Measurements from ENCODE around the gene YTHDC2.
"Not testable (repeated sequence)": the region's sequence is repeated elsewhere in the genome, so short reads cannot be mapped to it uniquely, and the experiment has no call there.

The YTHDC2 gene

DNA sequence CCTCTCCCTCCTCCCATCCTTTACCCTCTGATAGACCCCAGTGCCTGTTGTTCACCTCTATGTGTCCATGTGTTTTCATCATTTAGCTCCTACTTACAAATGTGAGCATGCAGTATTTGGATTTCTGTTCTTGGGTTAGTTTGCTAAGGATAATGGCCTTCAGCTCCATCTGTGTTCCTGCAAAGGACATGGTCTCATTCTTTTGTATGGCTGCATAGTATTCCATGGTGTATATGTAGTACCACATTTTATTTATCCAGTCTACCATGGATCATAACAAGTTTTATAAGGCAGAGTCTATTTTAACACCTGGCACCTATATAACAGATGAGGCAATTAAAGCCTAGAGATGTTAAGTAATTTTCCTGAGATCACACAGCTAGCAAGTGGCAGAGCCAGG lies 7.4 kb downstream of the YTHDC2 start:
- DNase-seq, result no peak

- DNase-seq, result no peak
Measured at GRCh38 chr5:113523168-113523567, 9.7 kb downstream of the YTHDC2 start.

DNA sequence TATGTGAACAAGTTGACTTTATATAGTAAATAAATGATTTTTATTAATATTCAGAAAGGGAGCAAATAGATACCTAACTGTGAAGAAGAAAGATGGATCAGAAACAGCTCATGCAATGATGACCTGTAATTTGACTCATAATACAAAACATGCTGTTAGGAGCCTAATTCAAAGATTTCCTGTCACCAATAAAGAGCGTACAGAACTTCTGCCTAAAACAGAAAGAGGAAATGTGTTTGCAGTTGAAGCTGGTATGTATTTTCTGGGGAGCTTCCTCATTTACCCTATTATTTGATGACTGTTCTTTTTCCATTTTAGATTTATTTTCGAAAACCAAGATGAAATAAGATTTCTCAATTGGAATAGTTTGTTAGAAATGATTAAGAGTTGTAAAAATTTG lies 11.4 kb downstream of the YTHDC2 start:
- DNase-seq, result no peak

- DNase-seq, result no peak
Measured at GRCh38 chr5:113526421-113526820, 12.9 kb downstream of the YTHDC2 start.

GRCh38 chr5:113527746-113528145 lies 14.3 kb downstream of the YTHDC2 start:
- DNase-seq, result no peak

- DNase-seq, result no peak
Measured at GRCh38 chr5:113531481-113532159, 18.1 kb downstream of the YTHDC2 start.

DNA sequence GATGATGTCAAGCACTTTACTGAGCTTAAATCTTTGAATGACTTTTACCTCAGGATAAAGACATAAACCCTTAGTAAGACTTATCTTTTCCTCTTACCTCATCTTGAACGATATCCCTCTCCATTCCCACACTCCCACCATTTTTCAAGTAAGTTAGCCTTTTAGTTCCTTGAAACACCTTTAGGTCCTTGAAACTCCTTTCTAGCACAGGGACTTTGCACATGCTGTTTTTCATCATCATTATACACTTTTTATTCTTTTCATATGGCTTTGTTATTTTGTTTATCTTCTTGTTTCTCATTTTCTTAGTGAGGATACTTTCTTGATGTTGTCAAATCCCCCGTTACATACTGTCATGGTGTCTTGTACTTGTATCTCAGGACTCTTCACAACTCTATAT lies 24.8 kb downstream of the YTHDC2 start:
- no peak for DNase-seq

- no peak for DNase-seq
Measured at GRCh38 chr5:113546703-113547183, 33.2 kb downstream of the YTHDC2 start.

- no peak for DNase-seq
Measured at GRCh38 chr5:113548396-113548795, 34.9 kb downstream of the YTHDC2 start.

DNA sequence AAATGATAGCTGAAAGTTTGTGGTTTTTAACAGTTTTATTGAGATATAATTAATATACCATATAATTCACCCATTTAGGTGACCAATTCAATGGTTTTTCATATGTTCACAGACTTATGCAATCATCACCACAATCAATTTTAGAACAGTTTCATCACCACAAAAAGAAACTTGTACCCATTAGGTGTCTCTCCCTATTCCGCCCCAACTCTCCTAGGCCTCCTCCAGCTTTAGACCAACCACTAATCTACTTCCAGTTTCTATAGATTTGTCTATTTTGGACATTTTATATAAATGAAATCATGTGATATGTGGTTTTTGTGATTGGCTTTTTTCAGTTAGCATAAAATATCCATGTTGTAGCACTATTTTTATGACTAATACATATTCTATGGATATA lies 38.6 kb downstream of the YTHDC2 start:
- DNase-seq, result no peak

- DNase-seq, result no peak
Measured at GRCh38 chr5:113552620-113553019, 39.1 kb downstream of the YTHDC2 start.

DNA sequence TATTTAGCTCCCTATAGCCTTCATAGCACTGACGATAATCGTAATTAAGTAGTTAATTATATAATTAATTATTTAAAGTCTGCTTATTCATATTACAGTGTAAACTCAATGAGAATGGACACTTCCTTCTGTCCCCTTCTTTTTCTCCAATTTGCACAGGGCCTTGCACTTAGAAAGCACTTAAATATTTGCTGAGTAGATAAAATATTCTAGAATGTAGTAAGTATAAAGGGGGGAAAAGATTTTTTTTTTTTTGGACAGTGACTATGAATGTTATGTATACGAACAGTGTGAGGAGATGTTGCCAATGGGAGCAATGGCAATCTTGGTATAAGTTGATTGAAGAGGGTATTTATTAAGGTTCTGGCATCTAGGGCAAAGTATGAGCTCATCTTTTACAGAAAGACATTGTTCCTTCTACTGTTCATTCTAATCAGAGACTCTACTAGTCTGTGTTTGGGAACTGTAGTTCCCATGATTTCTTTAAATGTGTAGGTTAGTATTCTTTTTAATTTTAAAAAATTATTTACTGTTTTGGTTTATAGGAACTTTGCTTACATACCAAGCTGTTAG lies 49.4 kb downstream of the YTHDC2 start:
- DNase-seq, result no peak

DNA sequence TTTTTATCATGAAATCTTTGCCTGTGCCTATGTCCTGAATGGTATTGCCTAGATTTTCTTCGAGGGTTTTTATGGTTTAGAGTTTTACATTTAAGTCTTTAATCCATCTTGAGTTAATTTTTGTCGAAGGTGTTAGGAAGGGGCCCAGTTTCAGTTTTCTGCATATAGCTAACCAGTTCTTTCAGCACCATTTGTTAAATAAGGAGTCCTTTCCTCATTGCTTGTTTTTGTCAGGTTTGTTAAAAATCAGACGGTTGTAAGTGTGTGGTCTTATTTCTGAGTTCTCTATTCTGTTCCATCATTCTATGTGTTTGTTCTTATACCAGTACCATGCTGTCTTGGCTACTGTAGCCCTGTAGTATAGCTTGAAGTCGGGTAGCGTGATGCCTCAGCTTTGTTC lies 55.9 kb downstream of the YTHDC2 start:
- DNase-seq, result no peak

GRCh38 chr5:113572716-113573115 lies 59.2 kb downstream of the YTHDC2 start:
- no peak for DNase-seq

GRCh38 chr5:113574417-113574816 lies 60.9 kb downstream of the YTHDC2 start:
- DNase-seq, result no peak

GRCh38 chr5:113575074-113575473 lies 61.6 kb downstream of the YTHDC2 start:
- DNase-seq, result no peak

- DNase-seq, result no peak
Measured at GRCh38 chr5:113578091-113578490, 64.6 kb downstream of the YTHDC2 start.

DNA sequence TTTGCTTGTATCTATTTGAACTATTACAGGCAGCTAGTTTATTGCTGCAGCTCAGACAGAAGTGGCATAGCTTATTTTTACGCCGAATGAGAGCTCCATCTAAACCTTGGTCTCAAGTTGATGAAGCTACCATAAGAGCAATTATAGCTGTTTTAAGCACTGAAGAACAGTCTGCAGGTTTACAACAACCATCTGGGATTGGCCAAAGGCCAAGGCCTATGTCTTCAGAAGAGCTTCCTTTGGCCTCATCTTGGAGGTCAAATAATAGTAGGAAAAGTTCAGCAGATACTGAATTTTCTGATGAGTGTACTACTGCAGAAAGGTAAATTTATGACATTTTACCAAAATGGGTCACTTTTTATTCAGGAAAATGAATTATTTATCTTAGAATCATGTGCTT lies 67.9 kb downstream of the YTHDC2 start:
- no peak for DNase-seq

GRCh38 chr5:113598150-113598549 lies 84.7 kb downstream of the YTHDC2 start:
- no peak for DNase-seq

- DNase-seq, result no peak
Measured at GRCh38 chr5:113598926-113599325, 85.4 kb downstream of the YTHDC2 start.

DNA sequence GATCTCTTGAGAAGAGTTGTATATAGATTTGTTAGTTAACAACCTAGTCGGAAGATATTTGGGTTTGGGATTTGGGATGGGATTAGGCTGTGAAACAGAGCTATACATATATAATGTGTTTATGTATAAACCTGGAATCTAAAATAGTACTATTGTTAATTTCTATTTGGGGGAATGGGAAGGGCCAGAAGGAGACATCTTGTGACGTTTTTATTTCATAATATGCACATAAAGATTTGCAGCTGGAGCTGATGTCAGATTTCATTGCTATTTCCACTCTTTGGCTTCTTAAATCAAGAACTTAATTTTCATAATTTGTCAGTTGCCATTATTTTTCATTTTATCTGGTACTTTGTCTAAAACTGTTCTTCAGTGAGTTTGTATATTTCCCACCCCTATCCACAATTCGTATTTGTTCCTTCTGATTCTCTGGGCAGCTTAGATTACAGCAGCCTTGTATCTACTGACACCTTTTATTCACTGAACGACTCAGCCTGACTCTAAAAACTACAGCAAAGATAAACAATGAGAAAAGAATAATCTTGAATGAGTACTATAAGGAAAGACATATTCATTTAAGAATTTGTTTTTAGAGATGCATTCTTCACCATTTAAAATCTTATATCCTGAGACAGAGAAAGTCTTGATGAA lies 86.9 kb downstream of the YTHDC2 start:
- no peak for DNase-seq

GRCh38 chr5:113601423-113601822 lies 87.9 kb downstream of the YTHDC2 start:
- no peak for DNase-seq

DNA sequence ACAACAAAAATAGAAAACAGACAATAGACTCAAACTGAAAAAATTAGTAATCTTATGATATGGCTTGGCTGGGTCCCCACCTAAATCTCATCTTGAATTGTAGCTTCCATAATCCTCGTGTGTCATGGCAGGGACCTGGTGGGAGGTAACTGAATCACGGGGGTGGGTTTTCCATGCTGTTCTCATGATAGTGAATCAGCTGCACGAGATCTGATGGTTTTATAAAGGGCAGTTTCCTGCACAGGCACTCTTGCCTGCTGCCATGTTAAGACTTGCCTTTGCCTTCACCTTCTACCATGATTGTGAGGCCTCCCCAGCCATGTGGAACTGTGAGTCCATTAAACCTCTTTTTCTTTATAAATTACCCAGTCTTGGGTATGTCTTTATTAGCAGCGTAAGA lies 89.8 kb downstream of the YTHDC2 start:
- not testable (repeated sequence) for DNase-seq
